HG03520 (cell line): ENCODE results near the gene GPR160.
"Not testable (repeated sequence)": the region's sequence is repeated elsewhere in the genome, so short reads cannot be mapped to it uniquely, and the experiment has no call there.

Experiments used
- ATAC-seq: cut with Tn5 transposase; IDR thresholded peaks from one replicate; pipeline ENCODE4 v1.9.1; 2021; ENCODE audit warnings: mild to moderate bottlenecking, moderate library complexity; ENCODE audit not compliant: unreplicated experiment

The GPR160 gene

GRCh38 chr3:170037463-170038433 lies at the start of gene GPR160:
Gene GPR160, plus strand, starts transcription at chr3:170037995. Its CDS starts 45,978 bp downstream, at chr3:170083973.
- peak; percentile 85 for ATAC-seq

DNA sequence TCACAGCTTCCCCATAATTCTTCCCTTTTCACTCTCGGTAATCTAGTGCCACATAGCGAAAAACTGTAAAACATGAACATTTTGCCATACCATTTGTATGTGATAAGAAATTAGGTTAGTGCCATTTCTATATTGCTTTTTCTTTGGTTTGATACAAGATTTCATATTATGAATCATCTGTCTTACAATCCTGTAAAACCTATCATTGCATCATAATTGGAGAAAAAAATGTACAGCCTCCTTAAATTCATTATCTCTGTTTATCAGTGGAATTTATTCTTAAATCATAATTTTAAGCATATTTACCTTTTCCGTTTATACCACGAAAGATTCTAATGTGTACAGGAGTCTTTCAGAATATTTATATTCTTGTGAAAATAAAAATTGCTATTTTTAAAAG lies 47.4 kb upstream of the GPR160 start:
- ATAC-seq: no peak

GRCh38 chr3:169992156-169992555 lies 45.6 kb upstream of the GPR160 start:
- no peak for ATAC-seq

DNA sequence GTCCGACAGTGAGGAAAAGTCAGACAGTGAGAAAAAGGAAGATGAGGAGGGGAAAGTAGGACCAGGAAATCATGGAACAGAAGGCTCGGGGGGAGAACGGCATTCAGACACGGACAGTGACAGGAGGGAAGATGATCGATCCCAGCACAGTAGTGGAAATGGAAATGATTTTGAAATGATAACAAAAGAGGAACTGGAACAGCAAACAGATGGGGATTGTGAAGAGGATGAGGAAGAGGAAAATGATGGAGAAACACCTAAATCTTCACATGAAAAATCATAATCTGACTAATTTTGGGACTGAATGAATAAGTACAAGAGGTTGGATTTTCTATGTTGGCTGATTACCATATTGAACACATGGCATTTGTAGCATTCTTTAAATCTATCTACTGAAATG lies 45.0 kb upstream of the GPR160 start:
- ATAC-seq: no peak

GRCh38 chr3:169993761-169994160 lies 44.0 kb upstream of the GPR160 start:
- no peak for ATAC-seq

- ATAC-seq: no peak
Observed at GRCh38 chr3:169996063-169996462, 41.7 kb upstream of the GPR160 start.

GRCh38 chr3:169998668-169999131 lies 39.1 kb upstream of the GPR160 start:
- peak; percentile 27 for ATAC-seq

DNA sequence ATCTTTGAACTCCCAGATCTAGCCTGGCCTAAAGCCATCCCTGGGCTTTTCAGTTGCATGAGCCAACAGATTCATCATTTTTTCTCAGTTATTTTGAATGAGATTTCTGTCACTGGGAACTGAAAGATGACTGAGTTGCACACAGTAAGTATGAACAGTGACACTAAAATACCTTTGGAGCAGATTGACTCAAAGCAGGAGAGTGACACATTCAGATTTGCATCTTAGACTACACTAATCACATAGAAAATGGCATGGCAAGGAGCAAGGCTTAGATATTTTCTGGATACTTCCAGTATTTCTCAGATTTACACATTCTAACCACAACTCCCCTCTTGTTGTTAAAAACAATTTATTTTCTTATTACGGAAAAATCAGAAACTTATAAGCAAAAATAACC lies 38.4 kb upstream of the GPR160 start:
- ATAC-seq: peak; percentile 95

- ATAC-seq: no peak
Observed at GRCh38 chr3:170000051-170000450, 37.7 kb upstream of the GPR160 start.

DNA sequence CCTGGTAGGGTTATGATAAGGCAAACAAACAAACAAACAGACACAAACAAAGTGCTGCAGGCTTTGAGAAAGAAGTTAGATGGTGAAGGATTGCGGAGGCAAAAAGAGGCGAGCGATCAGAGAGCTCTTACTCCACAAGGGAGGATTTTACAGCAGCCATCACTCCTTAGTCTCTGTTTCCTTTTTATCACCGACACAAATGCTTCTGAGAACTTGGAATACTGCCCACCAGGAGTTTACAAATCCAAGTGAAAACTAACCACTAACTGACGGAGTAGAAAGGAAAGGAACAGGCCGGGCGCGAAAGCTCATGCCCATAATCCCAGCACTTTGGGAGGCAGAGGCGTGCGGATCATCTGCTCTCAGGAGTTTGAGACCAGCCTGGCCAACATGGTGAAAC lies 35.6 kb upstream of the GPR160 start:
- no peak for ATAC-seq

DNA sequence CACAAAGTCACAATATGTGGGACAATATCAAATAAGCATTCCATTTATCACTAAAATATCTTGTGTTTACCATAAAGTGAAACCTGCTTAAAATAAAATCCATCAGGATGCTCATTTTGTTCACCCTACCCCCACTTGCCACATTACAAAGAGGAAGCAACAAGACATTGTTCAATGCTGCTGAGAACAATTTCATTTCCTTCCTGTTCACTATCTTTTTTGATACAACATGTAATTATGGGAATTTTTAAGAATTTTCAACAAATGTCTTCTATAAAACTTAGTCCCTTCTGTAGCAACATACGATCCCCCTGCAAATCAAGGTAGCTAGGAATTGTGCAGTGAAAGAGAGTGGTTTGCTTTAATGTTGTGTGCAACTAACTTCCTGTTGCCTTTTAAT lies 34.9 kb upstream of the GPR160 start:
- ATAC-seq: no peak

DNA sequence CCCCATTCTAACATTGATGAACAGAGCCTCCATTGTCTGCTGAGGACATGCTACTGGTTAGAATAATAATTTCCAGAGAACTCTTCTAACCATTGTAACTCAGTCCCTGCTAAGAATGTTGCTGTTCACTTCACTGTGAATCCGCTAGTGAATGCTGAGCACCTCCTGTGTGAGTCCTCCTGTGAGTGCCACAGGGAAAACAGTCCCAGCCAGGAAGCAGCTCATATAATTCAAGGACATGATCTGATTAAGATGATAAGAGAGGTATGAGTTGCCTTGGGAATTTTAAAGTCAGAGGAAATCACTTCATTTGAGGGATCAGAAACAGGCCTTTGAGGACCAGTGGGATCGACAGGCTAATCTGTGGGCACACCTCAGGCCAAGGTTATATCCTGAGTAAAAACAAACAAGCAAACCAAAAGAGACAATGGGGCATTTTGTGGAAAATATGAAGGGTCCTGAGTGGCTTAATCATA lies 33.9 kb upstream of the GPR160 start:
- no peak for ATAC-seq

DNA sequence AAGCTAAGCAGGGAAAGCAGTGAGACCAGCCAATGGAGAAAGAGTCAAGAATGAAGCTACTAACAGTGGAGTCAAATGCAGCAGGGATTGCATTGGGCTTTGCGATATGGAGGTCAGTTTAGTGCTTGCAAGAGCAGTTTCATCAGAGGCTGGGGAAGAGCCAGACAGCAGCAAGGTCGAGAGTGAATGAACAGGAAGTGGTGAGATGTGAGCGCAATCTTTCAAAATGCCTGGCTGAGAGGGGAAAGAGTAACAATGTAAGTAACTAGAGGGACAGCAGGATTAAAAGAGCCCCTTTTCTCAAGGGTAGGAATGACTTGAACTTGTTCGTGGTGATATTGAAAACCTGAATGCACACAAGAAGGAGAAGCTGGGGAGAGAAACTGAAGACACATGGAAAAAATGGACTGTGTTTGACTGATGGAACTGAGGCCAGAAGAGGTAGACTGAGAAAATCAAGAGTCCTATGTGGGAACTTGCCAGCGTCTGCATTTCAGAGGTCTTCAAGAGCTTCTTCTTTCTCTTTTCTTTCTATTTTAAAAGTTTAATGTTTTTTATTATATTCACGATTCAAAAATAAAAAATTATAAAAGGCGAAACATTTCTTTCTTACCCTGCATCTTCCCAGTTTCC lies 30.6 kb upstream of the GPR160 start:
- ATAC-seq: peak; percentile 74

DNA sequence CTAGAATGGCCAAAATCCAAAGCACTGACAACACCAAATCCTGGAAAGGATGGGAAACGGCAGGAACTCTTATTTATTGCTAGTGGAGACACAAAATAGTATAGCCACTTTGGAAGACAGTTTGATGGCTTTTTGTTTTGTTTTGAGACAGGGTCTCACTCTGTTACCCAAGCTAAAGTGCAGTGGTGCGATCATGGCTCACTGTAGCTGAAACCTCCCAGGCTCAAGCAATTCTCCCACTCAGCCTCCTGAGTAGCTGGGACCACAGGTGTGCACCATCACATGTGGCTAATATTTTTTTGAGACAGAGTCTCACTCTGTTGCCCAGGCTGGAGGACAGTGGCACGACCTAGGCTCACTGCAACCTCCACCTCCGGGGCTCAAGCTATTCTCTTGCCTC lies 27.3 kb upstream of the GPR160 start:
- ATAC-seq: no peak

DNA sequence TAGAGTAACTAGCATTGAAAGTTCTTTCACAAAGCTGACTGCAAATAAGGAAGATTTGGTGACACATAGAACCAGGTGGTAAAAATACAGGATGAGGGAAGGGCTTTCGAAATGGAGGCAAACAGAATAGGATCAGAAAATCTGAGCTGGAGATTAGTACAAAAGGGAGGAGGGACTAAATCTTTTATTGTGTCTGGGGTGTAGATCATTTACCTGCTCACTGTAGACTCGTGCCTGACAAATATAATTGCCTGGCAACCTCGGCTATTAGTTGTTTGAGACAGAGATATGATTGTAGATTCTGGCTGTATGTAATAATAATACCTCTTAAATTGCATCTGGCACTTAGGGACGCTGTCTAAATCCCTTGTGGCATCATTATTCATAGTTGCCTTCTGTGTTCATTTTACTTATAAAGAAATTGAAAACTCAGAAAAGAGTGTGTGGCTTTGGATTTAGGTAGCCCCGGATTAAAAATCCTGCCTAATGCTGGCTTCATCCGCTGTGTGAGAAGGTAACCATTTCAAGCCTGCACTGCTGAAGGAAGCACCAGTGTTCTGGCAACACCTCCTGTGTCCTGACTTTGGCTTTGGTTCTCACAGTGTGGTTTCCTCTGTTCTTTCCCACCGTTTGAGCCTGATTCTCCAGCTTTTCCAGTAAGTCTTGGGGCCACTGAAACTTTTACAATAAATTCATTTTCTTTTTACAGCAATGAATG lies 25.0 kb upstream of the GPR160 start:
- no peak for ATAC-seq

DNA sequence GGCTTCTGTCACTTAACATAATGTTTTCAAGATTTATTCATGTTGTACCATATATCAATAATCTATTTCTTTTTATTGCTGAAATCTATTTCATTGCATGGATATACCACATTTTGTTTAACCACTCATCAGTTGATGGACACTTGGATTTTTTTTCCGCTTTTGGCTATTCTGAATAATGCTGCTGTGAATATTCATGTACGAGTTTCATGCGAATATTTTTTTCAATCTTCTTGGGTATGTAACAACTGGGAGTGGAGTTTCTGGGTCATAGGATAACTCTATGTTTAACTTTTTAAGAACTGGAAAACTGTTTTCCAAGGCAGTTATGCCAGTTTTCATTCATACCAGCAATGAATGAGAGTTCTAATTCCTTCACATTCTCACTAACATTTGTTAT lies 21.7 kb upstream of the GPR160 start:
- ATAC-seq: no peak

DNA sequence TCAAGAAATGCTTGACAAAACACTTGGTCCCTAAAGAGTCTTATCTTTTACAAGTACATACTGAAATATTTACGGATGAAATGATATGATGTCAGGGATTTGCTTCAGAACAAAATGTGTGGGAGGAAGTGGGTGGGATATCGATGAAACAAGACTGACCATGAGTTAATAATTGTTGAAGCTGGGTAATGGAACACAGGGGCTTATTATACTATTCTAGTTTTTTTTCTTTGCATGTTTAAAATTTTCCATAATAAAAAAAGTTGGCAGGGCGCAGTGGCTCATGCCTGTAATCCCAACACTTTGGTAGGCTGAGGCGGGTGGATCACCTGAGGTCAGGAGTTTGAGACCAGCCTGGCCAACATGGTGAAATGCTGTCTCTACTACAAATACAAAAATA lies 18.5 kb upstream of the GPR160 start:
- ATAC-seq: not testable (repeated sequence)

DNA sequence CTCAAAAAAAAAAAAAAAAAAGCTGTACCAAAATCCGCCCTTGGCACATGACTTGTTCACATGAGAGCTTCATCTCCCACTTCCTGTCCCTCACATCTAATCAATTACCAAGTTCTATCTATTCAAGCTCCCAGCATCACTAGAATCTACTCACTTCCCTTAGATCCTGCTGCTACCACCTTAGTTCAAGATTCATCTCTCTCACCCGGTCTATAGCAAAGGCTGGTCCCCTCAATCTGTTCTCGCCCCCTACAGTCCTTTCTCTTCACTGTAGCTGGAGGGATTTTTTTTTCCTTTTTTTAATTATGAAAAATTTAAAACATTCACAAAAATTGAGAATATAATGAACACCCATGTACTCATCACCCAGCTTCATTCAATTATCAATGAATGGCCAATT lies 16.7 kb upstream of the GPR160 start:
- ATAC-seq: no peak

GRCh38 chr3:170022336-170022735 lies 15.5 kb upstream of the GPR160 start:
- ATAC-seq: no peak

GRCh38 chr3:170023165-170023564 lies 14.6 kb upstream of the GPR160 start:
- no peak for ATAC-seq

DNA sequence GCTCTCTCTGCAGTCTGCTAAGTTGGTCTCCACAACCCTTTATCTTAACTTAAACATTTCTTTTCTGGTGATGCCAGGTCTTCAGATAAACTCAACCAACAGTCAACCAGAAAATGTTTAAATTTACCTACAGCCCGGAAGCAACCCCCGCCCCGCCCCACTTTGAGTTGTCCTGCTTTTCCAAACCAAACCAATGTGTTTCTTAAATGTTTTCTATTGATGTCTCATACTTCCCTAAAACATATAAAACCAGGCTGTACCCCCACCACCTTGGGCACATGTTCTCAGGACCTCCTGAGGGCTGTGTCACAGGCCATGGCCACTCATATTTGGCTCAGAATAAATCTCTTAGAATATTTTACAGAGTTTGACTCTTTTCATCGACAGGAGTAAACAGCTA lies 13.2 kb upstream of the GPR160 start:
- no peak for ATAC-seq
